Measurements from ENCODE around the gene MB. TPM values are rescaled to one million over a fixed set of nuclear protein-coding genes. Genes with fewer than 3 reads are reported as not detected.

Gene MB
- total RNA-seq, 1 experiment from 2014 or later: not detected

GRCh38 chr22:35634015-35634414, 16.9 kb upstream of the MB start:
- Histone ChIP-seq H3K9me3 (ENCODE audit: low read length) (no peaks in the 10 kb centered on the region), H3K9ac (ENCODE audit: low read length) (no peak overlapping the region), H3K27me3 (ENCODE audit: low read length) (no peaks in the 10 kb centered on the region), H3K4me2 (ENCODE audit: low read depth, low read length, poor library complexity, severe bottlenecking) (no peak overlapping the region), H3K36me3 (ENCODE audit: insufficient read depth, low read length) (no peaks in the 10 kb centered on the region), H3K79me2 (ENCODE audit: low read length) (no peaks in the 10 kb centered on the region), H3K27ac (ENCODE audit: low read length) (no peak overlapping the region), H2AFZ (ENCODE audit: low read length) (no peak overlapping the region), H4K20me1 (ENCODE audit: insufficient read depth, low read depth, low read length) (no peaks in the 10 kb centered on the region), H3K9me2 (replicated peaks; ENCODE audit: insufficient read depth, low read length) (no peaks in the 10 kb centered on the region), H3K4me3 (ENCODE audit: low read length) (no peak overlapping the region), H3K4me1 (ENCODE audit: low read length) (peaks cover 7% of the 10 kb centered on the region)
- no peak for DNase-seq

GRCh38 chr22:35633520-35633919, 16.4 kb upstream of the MB start:
- H3K4me3 ChIP-seq (ENCODE audit: low read length): no peak overlapping the region
- H2AFZ ChIP-seq (ENCODE audit: low read length): no peak overlapping the region
- H3K9ac ChIP-seq (ENCODE audit: low read length): no peak overlapping the region
- no peaks in the 10 kb centered on the region for H3K79me2 ChIP-seq (ENCODE audit: low read length)
- no peaks in the 10 kb centered on the region for H3K9me2 ChIP-seq (replicated peaks; ENCODE audit: insufficient read depth, low read length)
- H3K27ac ChIP-seq (ENCODE audit: low read length): no peak overlapping the region
- peaks cover 7% of the 10 kb centered on the region for H3K4me1 ChIP-seq (ENCODE audit: low read length)
- H3K27me3 ChIP-seq (ENCODE audit: low read length): no peaks in the 10 kb centered on the region
- no peak overlapping the region for H3K4me2 ChIP-seq (ENCODE audit: low read depth, low read length, poor library complexity, severe bottlenecking)
- no peaks in the 10 kb centered on the region for H4K20me1 ChIP-seq (ENCODE audit: insufficient read depth, low read depth, low read length)
- no peaks in the 10 kb centered on the region for H3K36me3 ChIP-seq (ENCODE audit: insufficient read depth, low read length)
- DNase-seq: no peak
- H3K9me3 ChIP-seq (ENCODE audit: low read length): no peaks in the 10 kb centered on the region

- no peaks in the 10 kb centered on the region for H3K9me3 ChIP-seq (ENCODE audit: low read length)
Observed at GRCh38 chr22:35632935-35633334, 15.8 kb upstream of the MB start.

GRCh38 chr22:35631597-35631996, 14.5 kb upstream of the MB start:
- DNase-seq: peak; percentile 86
- H3K4me1 ChIP-seq (ENCODE audit: low read length): peaks cover 13% of the 10 kb centered on the region
- H4K20me1 ChIP-seq (ENCODE audit: insufficient read depth, low read depth, low read length): no peaks in the 10 kb centered on the region
- H3K9ac ChIP-seq (ENCODE audit: low read length): no peak overlapping the region
- H3K27ac ChIP-seq (ENCODE audit: low read length): no peak overlapping the region
- H3K79me2 ChIP-seq (ENCODE audit: low read length): no peaks in the 10 kb centered on the region
- H3K4me3 ChIP-seq (ENCODE audit: low read length): no peak overlapping the region
- no peaks in the 10 kb centered on the region for H3K36me3 ChIP-seq (ENCODE audit: insufficient read depth, low read length)
- H3K27me3 ChIP-seq (ENCODE audit: low read length): no peaks in the 10 kb centered on the region
- no peaks in the 10 kb centered on the region for H3K9me2 ChIP-seq (replicated peaks; ENCODE audit: insufficient read depth, low read length)
- H2AFZ ChIP-seq (ENCODE audit: low read length): no peak overlapping the region
- no peaks in the 10 kb centered on the region for H3K9me3 ChIP-seq (ENCODE audit: low read length)
- H3K4me2 ChIP-seq (ENCODE audit: low read depth, low read length, poor library complexity, severe bottlenecking): no peak overlapping the region

More at GRCh38 chr22:35632935-35633334, 15.8 kb upstream of the MB start:
- no peak overlapping the region for H2AFZ ChIP-seq (ENCODE audit: low read length)
- H4K20me1 ChIP-seq (ENCODE audit: insufficient read depth, low read depth, low read length): no peaks in the 10 kb centered on the region
- no peaks in the 10 kb centered on the region for H3K9me2 ChIP-seq (replicated peaks; ENCODE audit: insufficient read depth, low read length)
- no peaks in the 10 kb centered on the region for H3K27me3 ChIP-seq (ENCODE audit: low read length)
- peaks cover 7% of the 10 kb centered on the region for H3K4me1 ChIP-seq (ENCODE audit: low read length)
- H3K4me3 ChIP-seq (ENCODE audit: low read length): no peak overlapping the region
- no peak overlapping the region for H3K4me2 ChIP-seq (ENCODE audit: low read depth, low read length, poor library complexity, severe bottlenecking)
- no peaks in the 10 kb centered on the region for H3K79me2 ChIP-seq (ENCODE audit: low read length)
- no peak for DNase-seq
- H3K36me3 ChIP-seq (ENCODE audit: insufficient read depth, low read length): no peaks in the 10 kb centered on the region
- H3K27ac ChIP-seq (ENCODE audit: low read length): no peak overlapping the region
- H3K9ac ChIP-seq (ENCODE audit: low read length): no peak overlapping the region

- no peak overlapping the region for H3K27ac ChIP-seq (ENCODE audit: low read length)
- peak; percentile 25 for DNase-seq
- no peaks in the 10 kb centered on the region for H3K36me3 ChIP-seq (ENCODE audit: insufficient read depth, low read length)
- no peaks in the 10 kb centered on the region for H3K9me2 ChIP-seq (replicated peaks; ENCODE audit: insufficient read depth, low read length)
- no peak overlapping the region for H2AFZ ChIP-seq (ENCODE audit: low read length)
- no peaks in the 10 kb centered on the region for H3K9me3 ChIP-seq (ENCODE audit: low read length)
- H3K27me3 ChIP-seq (ENCODE audit: low read length): no peaks in the 10 kb centered on the region
- H3K79me2 ChIP-seq (ENCODE audit: low read length): no peaks in the 10 kb centered on the region
- H3K4me3 ChIP-seq (ENCODE audit: low read length): no peak overlapping the region
- no peak overlapping the region for H3K9ac ChIP-seq (ENCODE audit: low read length)
- H3K4me1 ChIP-seq (ENCODE audit: low read length): peaks cover 13% of the 10 kb centered on the region
- H4K20me1 ChIP-seq (ENCODE audit: insufficient read depth, low read depth, low read length): no peaks in the 10 kb centered on the region
- no peak overlapping the region for H3K4me2 ChIP-seq (ENCODE audit: low read depth, low read length, poor library complexity, severe bottlenecking)
Observed at GRCh38 chr22:35630891-35631290, 13.8 kb upstream of the MB start.

- peaks cover 13% of the 10 kb centered on the region for H3K4me1 ChIP-seq (ENCODE audit: low read length)
- no peak overlapping the region for H3K4me2 ChIP-seq (ENCODE audit: low read depth, low read length, poor library complexity, severe bottlenecking)
- H4K20me1 ChIP-seq (ENCODE audit: insufficient read depth, low read depth, low read length): no peaks in the 10 kb centered on the region
- no peak overlapping the region for H3K27ac ChIP-seq (ENCODE audit: low read length)
- H3K4me3 ChIP-seq (ENCODE audit: low read length): no peak overlapping the region
- no peaks in the 10 kb centered on the region for H3K36me3 ChIP-seq (ENCODE audit: insufficient read depth, low read length)
- H2AFZ ChIP-seq (ENCODE audit: low read length): no peak overlapping the region
- no peaks in the 10 kb centered on the region for H3K27me3 ChIP-seq (ENCODE audit: low read length)
- no peaks in the 10 kb centered on the region for H3K9me2 ChIP-seq (replicated peaks; ENCODE audit: insufficient read depth, low read length)
- no peak overlapping the region for H3K9ac ChIP-seq (ENCODE audit: low read length)
- DNase-seq: peak; percentile 41
- no peaks in the 10 kb centered on the region for H3K79me2 ChIP-seq (ENCODE audit: low read length)
- no peaks in the 10 kb centered on the region for H3K9me3 ChIP-seq (ENCODE audit: low read length)
Observed at GRCh38 chr22:35630387-35630793, 13.3 kb upstream of the MB start.

GRCh38 chr22:35629406-35630216, 12.5 kb upstream of the MB start:
- Histone ChIP-seq H3K79me2 (ENCODE audit: low read length) (no peaks in the 10 kb centered on the region), H3K36me3 (ENCODE audit: insufficient read depth, low read length) (no peaks in the 10 kb centered on the region), H2AFZ (ENCODE audit: low read length) (no peak overlapping the region), H3K27ac (ENCODE audit: low read length) (no peak overlapping the region), H4K20me1 (ENCODE audit: insufficient read depth, low read depth, low read length) (no peaks in the 10 kb centered on the region), H3K4me1 (ENCODE audit: low read length) (peaks cover 5% of the 10 kb centered on the region; the same call in 1 of the 2 replicates), H3K4me3 (ENCODE audit: low read length) (no peak overlapping the region), H3K9ac (ENCODE audit: low read length) (no peak overlapping the region), H3K9me2 (replicated peaks; ENCODE audit: insufficient read depth, low read length) (no peaks in the 10 kb centered on the region), H3K27me3 (ENCODE audit: low read length) (no peaks in the 10 kb centered on the region), H3K4me2 (ENCODE audit: low read depth, low read length, poor library complexity, severe bottlenecking) (no peak overlapping the region), H3K9me3 (ENCODE audit: low read length) (no peaks in the 10 kb centered on the region)
- peak; percentile 31 for DNase-seq

GRCh38 chr22:35628732-35629131, 11.6 kb upstream of the MB start:
- no peaks in the 10 kb centered on the region for H3K27me3 ChIP-seq (ENCODE audit: low read length)
- H3K9ac ChIP-seq (ENCODE audit: low read length): no peak overlapping the region
- no peaks in the 10 kb centered on the region for H3K9me3 ChIP-seq (ENCODE audit: low read length)
- no peaks in the 10 kb centered on the region for H3K36me3 ChIP-seq (ENCODE audit: insufficient read depth, low read length)
- peak; percentile 40 for DNase-seq
- no peaks in the 10 kb centered on the region for H3K79me2 ChIP-seq (ENCODE audit: low read length)
- no peak overlapping the region for H3K4me3 ChIP-seq (ENCODE audit: low read length)
- H3K4me1 ChIP-seq (ENCODE audit: low read length): peaks cover 5% of the 10 kb centered on the region; the same call in 1 of the 2 replicates
- H2AFZ ChIP-seq (ENCODE audit: low read length): no peak overlapping the region
- no peaks in the 10 kb centered on the region for H4K20me1 ChIP-seq (ENCODE audit: insufficient read depth, low read depth, low read length)
- H3K9me2 ChIP-seq (replicated peaks; ENCODE audit: insufficient read depth, low read length): no peaks in the 10 kb centered on the region
- H3K4me2 ChIP-seq (ENCODE audit: low read depth, low read length, poor library complexity, severe bottlenecking): no peak overlapping the region
- H3K27ac ChIP-seq (ENCODE audit: low read length): no peak overlapping the region
